T follicular helper cell (primary cell): ENCODE results near the gene LRRN4CL.
"Not testable (repeated sequence)": the region's sequence is repeated elsewhere in the genome, so short reads cannot be mapped to it uniquely, and the experiment has no call there.

Source experiments
- DNase-seq: peaks from one replicate; pipeline ENCODE4 v3.0.0-alpha.2; 2020; ENCODE audit warnings: low read depth
- total RNA-seq, 2 experiments: gene quantifications; one replicate each; lab custom pipeline; 2026; lab: John Stamatoyannopoulos, UW

LRRN4CL gene
- 0.17 to 0.48 reads per million in 2 experiments for total RNA-seq

DNA sequence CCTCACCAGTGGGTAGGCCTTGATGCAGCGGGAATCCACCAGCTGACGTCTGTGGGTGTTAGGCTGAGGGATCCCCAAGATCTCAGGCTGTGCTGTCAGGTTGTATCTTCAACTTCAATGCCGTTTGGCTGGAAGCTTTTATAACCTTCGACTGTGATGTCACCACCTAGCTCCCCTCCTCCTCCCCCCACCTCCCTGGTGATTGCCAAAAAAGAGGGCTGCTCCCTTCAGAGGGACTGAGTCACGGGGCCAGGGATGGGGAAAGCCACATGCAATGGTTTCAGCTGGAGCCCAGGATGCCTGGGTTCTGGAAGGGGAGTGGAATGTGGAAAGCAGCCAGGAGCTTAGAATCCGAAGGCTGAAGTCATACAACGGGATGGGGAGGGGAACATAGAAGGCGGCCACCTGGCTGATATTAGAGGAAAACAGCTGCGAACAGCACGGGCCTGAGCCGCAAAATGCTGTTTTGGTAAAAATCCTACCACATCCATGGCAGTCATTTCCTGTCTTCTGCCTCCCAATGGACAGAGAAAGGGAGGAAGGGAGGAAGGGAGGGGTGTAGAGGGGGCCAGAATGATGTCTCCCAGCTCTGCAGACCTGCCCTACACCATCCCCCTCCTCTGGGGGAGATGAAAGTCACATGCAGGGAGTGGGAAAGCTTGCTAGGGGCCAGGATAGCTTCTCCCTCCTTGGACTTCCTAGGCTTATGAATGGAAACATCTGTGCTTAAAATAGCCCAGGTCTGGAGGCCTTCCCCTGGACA lies at the start of gene LRRN4CL:
Gene LRRN4CL (minus strand): TSS at position 110 of the 763 bp plus-strand sequence. CDS start 1,022 bp downstream, outside the sequence.
- DNase-seq: no peak

DNA sequence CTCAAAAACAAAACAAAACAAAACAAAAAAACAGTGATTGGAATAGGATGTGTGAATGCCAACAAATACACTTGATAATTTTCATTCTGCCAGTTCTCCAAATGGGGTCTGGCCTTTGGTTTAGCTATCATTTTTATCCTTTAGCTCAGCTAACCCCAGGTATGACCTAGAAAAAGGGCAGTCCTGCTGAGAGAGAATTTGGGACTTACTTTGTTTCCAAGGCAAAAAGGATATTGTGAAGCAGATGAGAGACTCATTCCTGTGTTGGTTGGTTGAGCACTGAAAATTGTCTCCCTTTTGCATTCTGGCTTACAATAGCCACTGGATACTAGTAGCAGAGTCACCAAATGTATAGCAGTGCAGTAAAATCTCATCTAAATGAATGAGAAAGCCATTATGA lies 47.9 kb upstream of the LRRN4CL start:
- DNase-seq: no peak

DNA sequence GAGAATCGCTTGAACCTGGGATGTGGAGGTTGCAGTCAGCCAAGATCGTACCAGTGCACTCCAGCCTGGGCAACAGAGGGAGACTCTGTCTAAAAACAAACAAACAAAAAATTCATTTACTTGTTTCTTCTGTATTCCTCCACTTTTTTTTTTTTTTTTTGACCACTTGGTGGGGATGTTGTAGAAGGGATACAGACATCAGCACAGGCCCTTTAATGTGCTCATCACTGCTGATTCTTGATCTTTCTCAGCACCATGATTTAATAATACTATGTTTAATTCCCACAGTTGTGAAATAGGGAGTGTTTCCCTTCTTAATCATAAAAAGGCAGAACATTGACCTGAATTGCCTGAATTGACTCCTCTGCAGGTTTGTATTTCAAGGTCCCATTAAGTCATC lies 43.5 kb upstream of the LRRN4CL start:
- no peak for DNase-seq

DNA sequence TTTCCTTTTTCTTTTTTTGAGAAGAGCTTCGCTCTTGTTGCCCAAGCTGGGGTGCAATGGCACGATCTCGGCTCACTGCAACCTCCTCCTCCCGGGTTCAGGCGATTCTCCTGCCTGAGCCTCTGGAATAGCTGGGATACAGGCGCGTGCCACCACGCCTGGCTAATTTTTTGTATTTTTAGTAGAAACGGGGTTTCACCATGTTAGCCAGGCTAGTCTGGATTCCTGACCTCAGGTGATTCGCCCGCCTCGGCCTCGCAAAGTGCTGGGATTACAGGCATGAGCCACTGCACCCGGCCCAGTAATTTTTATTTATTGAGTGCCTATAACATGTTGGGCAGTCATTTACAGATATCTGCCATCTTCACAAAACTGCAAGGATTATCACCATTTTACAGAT lies 40.7 kb upstream of the LRRN4CL start:
- not testable (repeated sequence) for DNase-seq

DNA sequence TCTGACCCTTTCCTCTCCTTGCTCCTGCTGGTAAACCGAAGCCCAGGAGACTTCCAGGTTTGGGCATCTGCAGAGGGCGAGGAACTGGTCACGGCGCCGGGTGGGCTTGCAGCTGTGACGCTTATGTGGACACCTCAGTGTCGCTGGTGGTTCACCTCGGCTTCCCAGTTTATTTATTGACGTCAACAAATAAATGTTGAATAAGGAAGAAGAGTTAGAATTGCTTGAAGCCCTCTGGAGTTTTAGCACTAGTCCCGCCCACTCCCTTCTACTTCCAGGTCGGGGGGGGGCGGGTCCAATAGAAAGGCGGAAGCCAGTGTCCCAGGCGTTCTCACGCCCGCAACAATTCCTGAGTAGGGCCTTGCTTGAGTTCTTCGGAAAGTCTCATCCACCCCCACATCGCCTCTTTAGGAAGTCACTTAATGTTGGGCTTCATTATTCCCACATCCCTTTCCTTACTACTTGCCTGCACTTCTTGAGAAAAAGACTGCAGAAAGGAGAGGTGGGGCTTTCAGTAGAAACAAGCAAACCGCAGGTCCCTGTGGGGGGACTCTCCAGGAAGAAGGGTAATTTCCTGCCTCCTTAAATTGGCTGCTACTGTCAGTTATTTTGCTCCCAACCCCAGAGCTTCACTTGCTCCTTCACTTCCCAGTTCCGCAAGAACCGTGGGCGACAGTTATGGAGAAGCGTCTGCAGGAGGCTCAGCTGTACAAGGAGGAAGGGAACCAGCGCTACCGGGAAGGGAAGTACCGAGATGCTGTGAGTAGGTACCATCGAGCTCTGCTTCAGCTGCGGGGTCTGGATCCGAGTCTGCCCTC lies 39.0 kb upstream of the LRRN4CL start, which contains the start of gene TTC9C:
Gene TTC9C (plus strand): TSS at position 316 of the 818 bp plus-strand sequence. CDS start 363 bp downstream, at position 679.
- peak; percentile 79 for DNase-seq

DNA sequence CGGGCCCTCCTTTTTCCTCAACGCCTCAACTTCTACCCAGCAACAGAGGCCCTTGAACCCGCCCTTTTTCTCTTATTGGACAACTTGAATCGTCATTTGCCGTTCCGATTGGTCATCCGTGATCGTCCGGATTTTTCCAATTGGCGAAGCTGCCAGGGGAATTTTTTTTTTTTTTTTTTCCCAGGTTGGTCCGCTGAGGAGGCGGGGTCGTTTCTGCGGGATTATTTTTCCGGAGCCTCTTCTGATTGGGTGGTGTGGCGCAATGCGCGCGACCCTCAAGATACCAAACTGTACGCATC lies 38.5 kb upstream of the LRRN4CL start:
- DNase-seq: peak; percentile 83

DNA sequence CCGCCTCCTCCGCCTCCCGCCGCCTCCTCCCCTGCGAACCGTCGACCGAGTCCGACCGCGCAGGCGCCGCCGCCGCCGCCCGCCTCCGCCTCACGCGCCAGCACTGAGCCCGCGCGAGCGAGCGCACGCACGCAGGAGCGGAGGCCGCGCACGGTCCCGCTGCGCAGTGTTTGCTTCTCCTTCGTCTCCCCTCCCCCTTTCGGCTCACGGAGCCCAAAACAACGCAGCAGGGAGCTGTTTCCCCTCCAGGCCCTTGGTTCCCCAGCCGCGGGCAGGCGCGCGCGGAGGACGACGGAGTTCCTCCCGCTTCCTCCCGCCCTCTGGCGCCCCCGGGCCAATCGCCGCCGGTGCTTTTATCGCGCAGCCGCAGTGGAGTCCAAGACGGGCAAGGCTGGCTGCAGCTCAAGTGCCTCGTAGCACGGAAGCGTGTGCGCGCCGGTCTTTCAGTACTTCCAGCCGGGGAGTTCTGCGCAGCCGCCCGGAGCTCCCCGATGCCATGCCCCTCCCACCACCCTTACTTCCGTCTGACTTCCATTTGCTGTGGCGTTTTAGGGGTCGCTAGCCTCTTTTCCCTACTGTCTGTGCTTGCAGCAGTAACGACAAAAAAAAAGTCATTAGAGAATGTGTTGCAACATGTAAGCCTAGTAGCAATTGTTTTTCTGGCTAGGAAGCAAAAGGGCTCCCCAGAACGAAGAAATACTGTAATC lies 38.0 kb upstream of the LRRN4CL start, which contains the start of gene HNRNPUL2:
Gene HNRNPUL2 (minus strand): TSS at position 293 of the 707 bp plus-strand sequence. CDS start 301 bp downstream, outside the sequence.
- DNase-seq: peak; percentile 98

DNA sequence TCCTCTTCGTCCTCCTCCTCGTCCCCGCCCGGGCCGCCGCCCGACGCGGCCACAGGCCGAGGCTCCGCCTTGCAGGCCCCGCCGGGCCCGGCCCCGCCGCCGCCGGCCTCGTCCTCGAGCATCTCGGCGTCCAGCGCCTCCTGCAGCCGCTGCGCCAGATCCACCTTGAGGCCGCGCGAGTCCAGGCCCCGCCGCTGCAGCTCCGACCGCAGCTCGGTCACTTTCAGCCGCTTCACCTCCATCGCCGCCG lies 37.5 kb upstream of the LRRN4CL start:
- no peak for DNase-seq

DNA sequence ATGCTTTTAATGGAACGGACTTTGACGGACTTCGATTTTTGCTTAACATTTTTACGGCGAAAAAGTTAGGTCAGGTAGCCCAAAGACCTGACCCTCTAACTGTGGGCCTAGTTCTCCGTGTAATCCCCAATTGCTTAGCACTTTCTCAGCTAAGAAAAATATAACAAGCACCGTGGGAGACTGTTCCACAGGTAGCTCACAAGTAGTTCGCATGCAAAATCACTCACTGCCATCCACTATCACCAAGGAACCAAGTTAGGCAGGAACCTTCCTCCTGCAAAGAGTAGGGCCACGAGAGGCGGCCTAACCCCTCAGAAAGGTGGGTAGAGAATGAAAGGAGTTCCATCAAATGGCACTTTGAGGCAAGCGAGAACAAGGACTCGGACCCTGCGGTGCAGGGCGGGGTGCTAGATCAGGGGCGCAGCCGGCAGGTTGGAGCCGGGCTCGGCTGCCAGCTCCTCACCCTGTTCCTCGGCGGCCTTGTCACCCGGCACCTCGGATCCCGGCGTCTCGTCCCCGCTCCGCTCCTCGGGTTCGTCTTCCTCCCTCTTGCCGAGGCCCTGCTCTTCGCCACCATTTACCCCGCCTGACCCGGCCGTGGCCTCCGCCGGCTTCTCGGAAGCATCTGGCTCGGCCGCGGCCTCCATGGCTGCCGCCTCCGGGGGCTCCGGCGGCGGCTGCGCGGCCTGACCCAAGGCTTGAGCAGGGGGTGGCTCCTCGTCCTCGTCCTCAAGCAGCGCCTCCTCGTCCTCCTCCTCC lies 37.0 kb upstream of the LRRN4CL start:
- no peak for DNase-seq

DNA sequence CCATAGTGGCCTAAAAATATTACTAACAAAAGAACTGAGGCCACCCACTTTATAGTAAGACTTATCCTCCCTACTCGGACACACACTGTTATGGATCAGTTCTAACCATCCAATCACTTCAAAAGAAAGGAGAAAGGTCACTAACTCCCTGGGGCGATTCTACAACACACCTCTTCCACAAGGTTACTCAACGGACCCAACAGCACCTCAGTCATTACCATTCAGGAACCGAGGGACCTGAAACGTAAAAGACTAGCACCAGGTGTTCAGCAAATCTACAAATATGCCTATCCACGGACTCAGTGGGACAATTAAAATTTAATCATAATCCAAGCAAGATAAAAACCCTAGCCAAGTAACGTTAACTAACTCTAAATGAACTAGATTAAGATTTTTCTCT lies 36.3 kb upstream of the LRRN4CL start:
- no peak for DNase-seq

DNA sequence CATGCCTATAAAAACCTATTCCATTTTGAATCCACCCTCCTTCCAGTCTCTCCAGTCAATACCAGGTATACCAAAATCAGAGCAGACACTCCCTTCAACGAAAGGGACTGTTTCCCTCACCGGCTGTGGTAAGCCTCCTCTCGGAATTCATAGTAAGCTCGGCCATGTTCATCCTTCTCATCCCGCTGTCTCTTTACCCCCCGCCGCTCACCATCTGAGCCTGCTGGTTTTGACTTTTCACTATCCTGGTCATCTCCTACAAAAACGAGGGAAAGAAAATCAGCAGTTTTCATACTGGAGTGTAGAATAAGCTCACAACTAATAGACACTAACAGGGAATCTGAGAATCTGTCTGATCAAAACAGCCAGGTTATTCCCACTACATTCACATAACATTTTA lies 34.8 kb upstream of the LRRN4CL start:
- no peak for DNase-seq

DNA sequence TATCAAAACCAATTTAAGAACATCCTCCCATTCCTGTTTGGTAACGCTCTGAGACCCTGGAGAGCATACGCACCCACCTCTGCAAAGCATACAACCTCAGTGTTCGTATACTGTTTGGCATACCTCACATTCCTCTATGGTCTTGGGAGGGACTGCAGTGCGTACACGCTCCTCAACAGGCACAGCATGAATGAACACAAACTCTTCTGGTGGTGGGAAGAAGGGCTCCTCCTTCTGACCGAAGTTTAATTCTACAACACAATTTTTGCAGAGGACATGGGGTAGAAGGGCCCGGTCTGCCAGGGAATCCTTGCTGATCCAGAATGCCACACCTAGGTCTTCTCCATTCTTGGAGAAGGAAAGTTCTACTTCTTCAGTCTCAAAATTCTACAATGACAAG lies 32.7 kb upstream of the LRRN4CL start:
- no peak for DNase-seq

DNA sequence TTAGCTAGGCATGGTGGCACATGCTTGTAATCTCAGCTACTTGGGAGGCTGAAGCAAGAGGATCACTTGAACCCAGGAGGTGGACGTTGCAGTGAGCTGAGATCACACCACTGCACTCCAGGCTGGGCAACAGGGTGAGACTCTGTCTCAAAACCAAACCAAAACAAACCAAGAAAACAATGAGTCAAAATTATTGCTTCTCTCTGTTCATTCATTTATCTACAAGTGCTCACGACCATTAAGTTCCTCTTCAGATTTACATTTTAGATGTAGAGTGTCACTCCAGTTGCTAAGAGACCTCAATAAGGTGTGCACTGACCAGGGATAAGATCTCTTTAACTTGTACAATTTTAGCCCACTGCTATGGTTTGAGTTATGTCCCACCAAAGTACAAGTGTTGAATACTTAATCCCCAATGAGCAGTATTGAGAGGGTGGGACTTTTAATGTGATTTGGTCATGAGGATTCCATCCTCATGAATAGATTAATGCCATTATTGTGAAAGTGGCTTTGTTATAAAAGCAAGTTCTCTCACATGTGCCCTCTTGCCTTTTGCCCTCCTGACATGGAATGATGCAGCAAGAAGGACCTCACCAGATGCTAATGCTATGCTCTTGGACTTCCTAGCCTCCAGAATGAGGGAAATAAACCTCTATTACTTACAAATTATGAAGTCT lies 30.1 kb upstream of the LRRN4CL start:
- no peak for DNase-seq

DNA sequence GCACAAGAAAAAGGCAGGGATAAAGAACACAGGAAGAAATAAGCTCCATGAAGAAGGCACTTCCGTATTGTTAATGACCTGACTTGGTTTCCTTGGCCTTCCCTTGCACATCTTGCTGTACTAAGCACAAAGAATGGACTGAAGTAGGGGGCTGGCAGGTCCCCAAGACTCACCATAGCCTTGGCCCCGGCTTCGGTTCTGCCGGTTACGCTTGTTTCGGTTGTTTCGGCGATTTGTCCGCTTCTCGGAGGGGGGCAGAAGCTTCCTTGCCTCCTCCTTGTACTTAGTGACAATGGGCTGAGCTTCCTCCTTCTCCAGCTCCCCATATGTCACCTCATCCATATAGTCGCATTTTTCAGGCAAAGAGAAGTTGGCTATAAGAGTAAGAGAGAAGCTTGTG lies 27.5 kb upstream of the LRRN4CL start:
- no peak for DNase-seq

DNA sequence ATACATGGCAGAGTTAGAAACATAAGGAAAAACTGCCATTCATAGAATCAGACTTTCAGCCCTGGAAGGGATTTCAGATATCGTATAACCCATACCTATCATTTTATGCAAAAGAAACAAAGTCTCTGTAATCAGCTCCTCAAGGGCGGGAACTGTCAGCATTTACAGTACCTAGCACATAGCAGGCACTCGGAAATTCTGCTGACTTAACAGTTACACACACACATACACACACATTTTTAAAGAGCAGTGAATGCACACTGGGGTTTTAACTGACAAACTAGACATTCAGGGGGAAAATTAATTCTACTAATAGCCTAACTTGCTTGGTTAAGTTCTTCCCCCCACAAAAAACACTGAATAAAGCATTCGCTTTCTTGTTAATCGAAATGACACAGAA lies 26.9 kb upstream of the LRRN4CL start:
- no peak for DNase-seq

DNA sequence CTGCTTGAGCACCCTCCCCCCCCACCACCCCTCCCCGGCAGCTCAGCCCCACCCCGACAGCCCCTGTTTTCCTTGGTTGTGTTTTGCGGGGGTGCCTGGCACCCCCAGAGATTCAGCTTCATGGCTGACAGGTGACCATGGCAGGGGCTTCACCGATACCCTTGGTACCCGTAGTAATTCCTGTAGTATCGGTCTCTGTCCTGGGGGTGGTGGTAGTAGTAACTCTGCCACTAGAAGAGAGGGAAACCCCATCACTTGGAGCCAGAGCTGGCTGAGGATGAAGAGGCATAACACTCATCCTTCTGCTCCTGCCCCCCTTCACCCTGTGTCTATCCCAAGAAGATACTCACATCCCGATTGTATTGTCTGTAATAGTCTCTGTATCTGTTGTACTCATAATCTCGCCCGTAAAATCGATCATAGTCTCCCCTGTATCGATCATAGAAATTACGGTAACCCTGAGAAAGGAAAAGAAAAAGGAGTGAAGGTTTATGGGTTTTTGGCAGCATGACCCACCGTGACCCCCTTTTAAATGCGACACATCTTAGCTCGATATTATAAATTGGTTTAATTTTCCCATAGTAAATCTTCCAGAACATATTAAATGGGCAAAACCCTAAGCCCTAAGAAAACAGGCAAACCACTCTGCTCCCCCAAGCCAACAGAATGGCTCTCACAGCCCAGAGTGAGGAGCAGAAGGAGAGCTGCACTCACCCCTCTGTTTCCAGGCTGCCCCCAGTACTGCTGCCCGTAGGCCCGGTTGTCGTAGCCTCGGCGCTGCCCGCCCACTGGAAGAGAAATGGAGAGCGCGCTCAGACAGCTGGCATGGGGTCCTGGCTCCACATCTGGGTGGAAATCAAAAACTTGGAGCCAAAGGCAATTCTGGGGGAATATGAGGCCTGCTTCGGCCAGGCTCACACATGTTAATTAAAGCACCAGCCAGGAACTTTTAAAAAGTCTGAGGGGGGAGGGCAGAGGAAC lies 26.1 kb upstream of the LRRN4CL start:
- DNase-seq: no peak

DNA sequence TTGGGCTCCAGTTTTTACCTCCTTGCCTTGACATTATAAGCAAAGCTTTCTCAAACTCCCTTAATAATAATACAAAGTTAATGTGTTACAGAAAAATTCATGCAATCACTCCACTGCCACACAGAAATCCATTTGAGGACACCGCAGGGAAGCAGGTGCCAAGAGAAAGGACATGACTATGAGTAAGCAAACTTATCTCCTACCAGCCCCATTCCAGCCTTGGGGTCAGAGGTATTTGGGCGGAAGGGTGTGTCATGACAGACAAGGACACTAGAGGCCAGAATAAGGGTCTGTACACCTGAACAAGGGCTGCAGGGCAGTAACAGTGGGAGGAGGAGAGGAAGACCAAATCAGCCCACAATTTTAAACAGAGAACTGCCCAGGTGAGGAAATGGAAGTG lies 24.0 kb upstream of the LRRN4CL start:
- no peak for DNase-seq

DNA sequence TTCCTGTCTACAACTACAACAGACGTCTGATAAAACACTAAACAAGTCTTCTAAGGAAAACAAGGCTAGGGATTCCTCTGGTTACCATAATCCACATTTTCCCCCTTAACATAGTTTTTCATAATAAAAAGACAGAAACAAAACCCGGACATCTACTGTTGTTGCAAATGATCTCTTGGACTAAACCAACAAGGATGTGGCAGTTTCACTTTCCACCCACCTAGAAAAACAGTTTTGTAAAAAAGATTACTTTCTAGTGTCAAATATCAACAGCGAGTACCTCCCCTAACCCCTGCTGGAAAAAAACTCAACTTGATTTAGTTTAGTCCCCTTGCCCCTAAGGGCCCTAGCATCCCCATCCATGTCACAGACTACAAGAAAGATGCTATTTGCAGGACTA lies 23.5 kb upstream of the LRRN4CL start:
- DNase-seq: no peak

DNA sequence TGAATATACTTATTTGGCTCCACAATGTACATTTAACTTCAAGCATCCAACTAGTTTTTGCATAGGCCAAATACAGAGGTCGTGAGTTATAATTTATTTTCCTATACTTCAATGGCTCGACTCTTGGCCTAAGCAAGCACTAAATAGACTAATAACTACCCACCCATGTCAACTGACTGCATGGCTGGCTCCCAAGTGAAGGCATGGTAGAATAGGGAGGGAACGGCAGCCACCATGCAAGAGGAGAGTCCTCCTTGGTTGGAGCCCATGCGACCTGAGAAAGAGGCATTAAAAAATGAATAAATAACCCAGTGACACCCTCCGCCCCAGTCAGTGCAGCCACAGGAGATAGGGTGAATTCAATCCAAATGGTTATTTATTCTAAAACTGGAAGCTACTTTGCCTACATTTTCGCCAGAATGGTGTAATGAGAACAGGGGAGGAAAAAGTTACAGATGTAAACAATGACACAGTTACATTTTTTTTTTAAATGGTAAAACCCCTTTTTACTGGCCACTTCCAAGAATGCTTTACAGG lies 23.0 kb upstream of the LRRN4CL start:
- no peak for DNase-seq

DNA sequence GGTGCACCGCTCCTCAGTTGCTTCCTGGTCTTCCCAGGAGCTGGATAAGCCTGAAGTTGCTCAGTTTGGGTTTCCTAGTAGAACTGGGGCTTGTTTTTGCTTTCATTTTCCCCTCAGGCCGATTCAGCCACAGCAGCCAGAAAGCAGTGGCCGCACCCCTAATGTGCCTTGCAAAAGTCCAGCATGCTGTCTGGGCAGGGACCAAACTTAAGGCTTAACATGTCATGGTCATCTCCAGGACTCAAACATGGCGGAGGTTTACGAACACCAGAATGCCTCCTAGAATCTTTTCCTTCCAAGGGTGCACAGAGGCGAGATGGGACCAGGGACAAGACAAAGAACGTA lies 20.6 kb upstream of the LRRN4CL start:
- no peak for DNase-seq
